H9 (cell line): ENCODE data around the gene CELF1. TPM values are rescaled to one million over a fixed set of nuclear protein-coding genes. Genes with fewer than 3 reads are reported as not detected.

ENCODE experiments used
- DNase-seq: peaks from one replicate; pipeline ENCODE4 v3.0.0-alpha.2; 2017
- H2AFZ ChIP-seq: one replicate; pipeline ENCODE4 v1.6.1; 2013; ENCODE audit warnings: mild to moderate bottlenecking, low read length, control low read depth, moderate library complexity
- H2AK5ac ChIP-seq: 2 replicates; pipeline ENCODE4 v1.6.1; 2013; ENCODE audit warnings: low read length, control low read depth, mixed read lengths; ENCODE audit not compliant: insufficient read length
- H2BK120ac ChIP-seq: one replicate; pipeline ENCODE4 v1.6.1; 2013; ENCODE audit warnings: low read depth, mild to moderate bottlenecking, low read length, control low read depth, inconsistent platforms; ENCODE audit not compliant: poor library complexity, severe bottlenecking
- H2BK12ac ChIP-seq: 2 replicates; pipeline ENCODE4 v1.6.1; 2013; ENCODE audit warnings: low read length, control low read depth, mixed read lengths, low read depth; ENCODE audit not compliant: insufficient read length
- H2BK15ac ChIP-seq: 2 replicates; pipeline ENCODE4 v1.6.1; 2013; ENCODE audit warnings: low read depth, low read length, control low read depth
- H2BK20ac ChIP-seq: one replicate; pipeline ENCODE4 v1.6.1; 2013; ENCODE audit warnings: low read depth, mild to moderate bottlenecking, low read length, control low read depth, inconsistent platforms; ENCODE audit not compliant: poor library complexity, severe bottlenecking
- H2BK5ac ChIP-seq: 2 replicates; pipeline ENCODE4 v1.6.1; 2013; ENCODE audit warnings: low read length, control low read depth, mixed read lengths; ENCODE audit not compliant: insufficient read length
- H3K14ac ChIP-seq: 2 replicates; pipeline ENCODE4 v1.6.1; 2013; ENCODE audit warnings: low read length, control low read depth; ENCODE audit not compliant: insufficient read depth
- H3K18ac ChIP-seq: 2 replicates; pipeline ENCODE4 v1.6.1; 2013; ENCODE audit warnings: low read depth, mild to moderate bottlenecking, mixed read lengths, low read length, control low read depth; ENCODE audit not compliant: insufficient read length
- H3K23ac ChIP-seq: 2 replicates; pipeline ENCODE4 v1.6.1; 2013; ENCODE audit warnings: low read length, control low read depth, mixed read lengths, low read depth; ENCODE audit not compliant: insufficient read length
- H3K23me2 ChIP-seq: 2 replicates; pipeline ENCODE4 v1.6.1; 2013; ENCODE audit warnings: low read depth, mild to moderate bottlenecking, mixed read lengths, low read length, control low read depth; ENCODE audit not compliant: insufficient read length, poor library complexity, severe bottlenecking
- H3K27ac ChIP-seq: 2 replicates; pipeline ENCODE4 v1.5.1; 2013; ENCODE audit warnings: low read length, control low read depth, mixed read lengths, low read depth; ENCODE audit not compliant: insufficient read length
- H3K27me3 ChIP-seq: 2 replicates; pipeline ENCODE4 v1.6.1; 2013; ENCODE audit warnings: low read length, control low read depth, inconsistent platforms; ENCODE audit not compliant: insufficient read depth
- H3K4ac ChIP-seq: 2 replicates; pipeline ENCODE4 v1.6.1; 2013; ENCODE audit warnings: low read depth, mild to moderate bottlenecking, control low read depth, inconsistent platforms, low read length, moderate library complexity
- H3K4me1 ChIP-seq: 2 replicates; pipeline ENCODE4 v1.6.1; 2013; ENCODE audit warnings: low read length, control low read depth, inconsistent platforms; ENCODE audit not compliant: insufficient read depth
- H3K4me2 ChIP-seq: 2 replicates; pipeline ENCODE4 v1.6.1; 2013; ENCODE audit warnings: low read length, control low read depth, mixed read lengths; ENCODE audit not compliant: insufficient read length, insufficient read depth
- H3K56ac ChIP-seq: 2 replicates; pipeline ENCODE4 v1.6.1; 2013; ENCODE audit warnings: low read depth, mild to moderate bottlenecking, mixed read lengths, low read length, control low read depth; ENCODE audit not compliant: insufficient read length
- H3K79me1 ChIP-seq: 2 replicates; pipeline ENCODE4 v1.6.1; 2013; ENCODE audit warnings: low read depth, mild to moderate bottlenecking, moderate library complexity, low read length, control low read depth, inconsistent platforms; ENCODE audit not compliant: insufficient read depth, poor library complexity, severe bottlenecking
- H3K79me2 ChIP-seq: 2 replicates; pipeline ENCODE4 v1.6.1; 2013; ENCODE audit warnings: low read length, control low read depth, inconsistent platforms; ENCODE audit not compliant: insufficient read depth
- H3K9ac ChIP-seq: 2 replicates; pipeline ENCODE4 v1.6.1; 2013; ENCODE audit warnings: low read length, control low read depth, mixed read lengths; ENCODE audit not compliant: insufficient read length; ENCODE audit errors: extremely low read depth
- H3K9me3 ChIP-seq: one replicate; pipeline ENCODE4 v1.6.1; 2013; ENCODE audit warnings: low read depth, low read length, inconsistent platforms; ENCODE audit not compliant: control insufficient read depth
- H3T11ph ChIP-seq: one replicate; pipeline ENCODE4 v1.6.1; 2013; ENCODE audit warnings: mild to moderate bottlenecking, low read length, control low read depth, inconsistent platforms
- H4K20me1 ChIP-seq: one replicate; pipeline ENCODE4 v1.6.1; 2013; ENCODE audit not compliant: control insufficient read depth, insufficient read length, insufficient read depth
- H4K5ac ChIP-seq: 2 replicates; pipeline ENCODE4 v1.6.1; 2013; ENCODE audit warnings: low read depth, mild to moderate bottlenecking, mixed read lengths, low read length, control low read depth; ENCODE audit not compliant: insufficient read length
- H4K8ac ChIP-seq: replicated peaks from 2 replicates; pipeline ENCODE4 v1.6.1; 2013; ENCODE audit warnings: low read length, control low read depth, mixed read lengths, low read depth; ENCODE audit not compliant: insufficient read length
- H4K91ac ChIP-seq: 2 replicates; pipeline ENCODE4 v1.6.1; 2013; ENCODE audit warnings: low read depth, mild to moderate bottlenecking, moderate library complexity, mixed read lengths, low read length, control low read depth; ENCODE audit not compliant: insufficient read length
- H3K27ac Mint-ChIP-seq, 3 experiments: 2 replicates in 2 of 3; 3 replicates in 1 of 3; pipeline ENCODE4 v1.8.0; 2020 to 2021; ENCODE audit warnings: mixed read lengths in 3 of 3, mild to moderate bottlenecking in 1 of 3, moderate library complexity in 1 of 3
- H3K27me3 Mint-ChIP-seq: 2 replicates; pipeline ENCODE4 v1.8.0; 2021; ENCODE audit warnings: low read depth, mild to moderate bottlenecking, moderate library complexity, mixed read lengths
- H3K36me3 Mint-ChIP-seq, 3 experiments: 2 replicates in 2 of 3; 3 replicates in 1 of 3; pipeline ENCODE4 v1.8.0; 2020 to 2021; ENCODE audit warnings: low read depth in 3 of 3, mixed read lengths in 3 of 3; ENCODE audit not compliant: insufficient read depth in 1 of 3
- H3K4me1 Mint-ChIP-seq, 2 experiments: 2 replicates each; pipeline ENCODE4 v1.8.0; 2020; ENCODE audit warnings: mixed read lengths in 2 of 2
- H3K4me3 Mint-ChIP-seq, 2 experiments: 2 replicates in 1 of 2; 3 replicates in 1 of 2; pipeline ENCODE4 v1.8.0; 2020 to 2021; ENCODE audit warnings: mild to moderate bottlenecking in 2 of 2, mixed read lengths in 2 of 2, moderate library complexity in 1 of 2
- H3K9me3 Mint-ChIP-seq, 2 experiments: 2 replicates in 1 of 2; 3 replicates in 1 of 2; pipeline ENCODE4 v1.8.0; 2020; ENCODE audit warnings: mild to moderate bottlenecking in 2 of 2, mixed read lengths in 2 of 2, moderate library complexity in 1 of 2
- WGBS: extraction: QIAGEN DNeasy Blood & Tissue Kit; methylation state at CpG from one replicate; pipeline ENCODE4 v1.1.7; 2013; ENCODE audit warnings: missing lambda C conversion rate, low lambda C conversion rate, mixed read lengths; ENCODE audit not compliant: insufficient read length; ENCODE audit errors: extremely low coverage; 5-methylcytosine and 5-hydroxymethylcytosine counted together
- total RNA-seq: library from RNA; stranded (reverse); gene quantifications from 2 replicates; pipeline ENCODE4 v1.2.1, GENCODE V29; 2021
- TF ChIP-seq, protein P1 (sequence below): fragments of 200-600 bp; sonication (generic); conservative IDR thresholded peaks from 3 replicates; pipeline ENCODE4 v1.8.0; 2021; ENCODE audit warnings: antibody characterized with exemption, mild to moderate bottlenecking

The CELF1 gene
- total RNA-seq, 1 experiment from 2014 or later = 211 TPM

DNA sequence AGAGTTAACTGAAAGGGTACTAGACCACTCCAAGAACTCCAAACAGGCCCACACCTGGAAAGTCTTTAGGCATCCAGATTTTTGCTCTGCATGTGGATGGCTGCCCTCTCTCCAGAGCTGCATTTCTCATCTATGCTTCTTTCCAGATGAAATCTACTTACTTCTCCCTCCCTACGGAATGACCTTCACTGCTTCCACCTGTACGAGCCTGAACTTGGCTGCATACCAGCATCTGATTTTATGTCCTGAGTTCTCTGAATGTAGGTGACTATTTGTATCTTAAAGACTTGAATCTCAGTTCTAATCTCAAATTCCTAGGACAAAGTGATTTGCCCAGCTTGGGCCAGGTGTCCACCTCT, 13.3 kb downstream of the CELF1 start:
- Histone ChIP-seq H3K9ac (no peak overlapping the region), H3K18ac (no peak overlapping the region), H3K27ac (no peak overlapping the region), H2BK120ac (no peak overlapping the region), H2BK5ac (no peak overlapping the region), H2BK12ac (no peak overlapping the region), H4K91ac (no peak overlapping the region), H4K5ac (no peak overlapping the region), H3K23ac (no peak overlapping the region), H3K23me2 (no peaks in the 10 kb centered on the region), H4K8ac (no peak overlapping the region), H3K4ac (no peak overlapping the region), H3K79me1 (peaks cover 3% of the 10 kb centered on the region), H4K20me1 (no peaks in the 10 kb centered on the region), H2BK15ac (no peak overlapping the region), H3K56ac (no peak overlapping the region), H3T11ph (no peak overlapping the region), H3K79me2 (peaks cover 68% of the 10 kb centered on the region; the same call in 1 of the 2 replicates), H3K9me3 (no peaks in the 10 kb centered on the region), H3K27me3 (no peaks in the 10 kb centered on the region), H2BK20ac (no peak overlapping the region), H2AK5ac (no peak overlapping the region), H3K14ac (no peak overlapping the region), H3K4me1 (peaks cover 4% of the 10 kb centered on the region; the same call in 1 of the 2 replicates), H2AFZ (no peak overlapping the region), H3K4me2 (no peak overlapping the region)
- Mint-ChIP-seq H3K27me3 (no peaks in the 10 kb centered on the region), H3K4me3 (no peak overlapping the region), H3K27ac (peak overlapping the region in 1 of 3 experiments; percentile 56; a peak in 1 of 7 replicates), H3K36me3 (peaks cover 3 to 20% (median 11%) of the 10 kb centered on the region in 3 experiments; a peak in 6 of 7 replicates), H3K4me1 (peaks cover 27 to 28% of the 10 kb centered on the region in 2 experiments), H3K9me3 (no peaks in the 10 kb centered on the region)
- WGBS = no CpG with 5 or more reads among the region's 2 CpGs
- no peak for DNase-seq
- TF ChIP-seq, protein P1, sequence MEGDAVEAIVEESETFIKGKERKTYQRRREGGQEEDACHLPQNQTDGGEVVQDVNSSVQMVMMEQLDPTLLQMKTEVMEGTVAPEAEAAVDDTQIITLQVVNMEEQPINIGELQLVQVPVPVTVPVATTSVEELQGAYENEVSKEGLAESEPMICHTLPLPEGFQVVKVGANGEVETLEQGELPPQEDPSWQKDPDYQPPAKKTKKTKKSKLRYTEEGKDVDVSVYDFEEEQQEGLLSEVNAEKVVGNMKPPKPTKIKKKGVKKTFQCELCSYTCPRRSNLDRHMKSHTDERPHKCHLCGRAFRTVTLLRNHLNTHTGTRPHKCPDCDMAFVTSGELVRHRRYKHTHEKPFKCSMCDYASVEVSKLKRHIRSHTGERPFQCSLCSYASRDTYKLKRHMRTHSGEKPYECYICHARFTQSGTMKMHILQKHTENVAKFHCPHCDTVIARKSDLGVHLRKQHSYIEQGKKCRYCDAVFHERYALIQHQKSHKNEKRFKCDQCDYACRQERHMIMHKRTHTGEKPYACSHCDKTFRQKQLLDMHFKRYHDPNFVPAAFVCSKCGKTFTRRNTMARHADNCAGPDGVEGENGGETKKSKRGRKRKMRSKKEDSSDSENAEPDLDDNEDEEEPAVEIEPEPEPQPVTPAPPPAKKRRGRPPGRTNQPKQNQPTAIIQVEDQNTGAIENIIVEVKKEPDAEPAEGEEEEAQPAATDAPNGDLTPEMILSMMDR = no peak
